ENCODE data around the gene PLPPR2. TPM values are rescaled to one million over a fixed set of nuclear protein-coding genes. Genes with fewer than 3 reads are reported as not detected.
"Not testable (repeated sequence)": the region's sequence is repeated elsewhere in the genome, so short reads cannot be mapped to it uniquely, and the experiment has no call there.

Gene PLPPR2
- total RNA-seq, 1 donor from 2014 or later, result 2.2 TPM

GRCh38 chr19:11325544-11325943, 29.7 kb upstream of the PLPPR2 start:
- Mint-ChIP-seq H3K4me1 (peaks cover 42% of the 10 kb centered on the region), H3K4me3 (no peak overlapping the region), H3K27ac (no peak overlapping the region), H3K27me3 (no peaks in the 10 kb centered on the region), H3K36me3 (ENCODE audit: low read depth) (peaks cover 13% of the 10 kb centered on the region), H3K9me3 (no peaks in the 10 kb centered on the region)
- intact Hi-C loops (cut with micrococcal nuclease), result no loop called here
- DNase-seq (no peak), ATAC-seq (ENCODE audit: low read depth) (no peak)
- ChIA-PET CTCF (interaction anchor here (1.4 kb wide), 2 partner anchors 32 to 55 kb away, joined by 3 to 4 read pairs; no protein-coding TSS in a partner anchor), POLR2A (interaction anchor here (0.7 to 1.3 kb wide), 2 partner anchors 14 to 49 kb away, joined by 5 to 6 read pairs; partner anchors contain the start of genes RAB3D and SWSAP1)
- no peak for TF ChIP-seq CTCF (IDR thresholded peaks at IDR 0.05)

- POLR2A ChIA-PET, result no interaction called here
- intact Hi-C loops (cut with micrococcal nuclease), result no loop called here
Measured at GRCh38 chr19:11330127-11330526, 25.1 kb upstream of the PLPPR2 start.

GRCh38 chr19:11331502-11331901, 23.7 kb upstream of the PLPPR2 start:
- ChIA-PET CTCF (interaction anchor here (1.4 kb wide), 1 partner anchor 51 kb away, joined by 3 read pairs; no protein-coding TSS in a partner anchor), POLR2A (interaction anchor here (0.6 to 0.7 kb wide), 2 partner anchors 15 to 90 kb away, joined by 3 read pairs; partner anchors contain the start of genes CCDC159 and TMEM205)
- H3K4me1 Mint-ChIP-seq, result no peaks in the 10 kb centered on the region
- intact Hi-C loops (cut with micrococcal nuclease), result no loop called here
- H3K27ac Mint-ChIP-seq, result no peak overlapping the region
- H3K27me3 Mint-ChIP-seq, result no peaks in the 10 kb centered on the region
- DNase-seq (no peak), ATAC-seq (ENCODE audit: low read depth) (no peak)
- no peak overlapping the region for H3K4me3 Mint-ChIP-seq
- no peak for TF ChIP-seq CTCF (IDR thresholded peaks at IDR 0.05)
- peaks cover 46% of the 10 kb centered on the region for H3K36me3 Mint-ChIP-seq (ENCODE audit: low read depth)
- H3K9me3 Mint-ChIP-seq, result no peaks in the 10 kb centered on the region

More at GRCh38 chr19:11330127-11330526, 25.1 kb upstream of the PLPPR2 start:
- no peak for TF ChIP-seq CTCF (IDR thresholded peaks at IDR 0.05)
- Mint-ChIP-seq H3K4me1 (no peaks in the 10 kb centered on the region), H3K27ac (no peak overlapping the region), H3K4me3 (no peak overlapping the region), H3K36me3 (ENCODE audit: low read depth) (peaks cover 33% of the 10 kb centered on the region), H3K27me3 (no peaks in the 10 kb centered on the region), H3K9me3 (no peaks in the 10 kb centered on the region)
- CTCF ChIA-PET, result no interaction called here
- ATAC-seq (ENCODE audit: low read depth) (no peak), DNase-seq (no peak)

GRCh38 chr19:11332822-11333221, 22.4 kb upstream of the PLPPR2 start:
- H3K9me3 Mint-ChIP-seq, result no peaks in the 10 kb centered on the region
- intact Hi-C loops (cut with micrococcal nuclease), result no loop called here
- H3K4me3 Mint-ChIP-seq, result no peak overlapping the region
- no peaks in the 10 kb centered on the region for H3K27me3 Mint-ChIP-seq
- ATAC-seq (ENCODE audit: low read depth), result no peak
- no peak for TF ChIP-seq CTCF (IDR thresholded peaks at IDR 0.05)
- peaks cover 45% of the 10 kb centered on the region for H3K36me3 Mint-ChIP-seq (ENCODE audit: low read depth)
- H3K4me1 Mint-ChIP-seq, result peaks cover 8% of the 10 kb centered on the region
- POLR2A ChIA-PET, result interaction anchor here (0.6 kb wide), 1 partner anchor 105 kb away, joined by 4 read pairs; no protein-coding TSS in a partner anchor
- no peak overlapping the region for H3K27ac Mint-ChIP-seq
- DNase-seq, result no peak
- CTCF ChIA-PET, result no interaction called here

- Mint-ChIP-seq H3K4me1 (peaks cover 14% of the 10 kb centered on the region), H3K36me3 (ENCODE audit: low read depth) (peaks cover 46% of the 10 kb centered on the region)
- H3K4me3 Mint-ChIP-seq; H3K9me3 Mint-ChIP-seq; intact Hi-C loops (cut with micrococcal nuclease); H3K27ac Mint-ChIP-seq; CTCF ChIA-PET; H3K27me3 Mint-ChIP-seq; DNase-seq; ATAC-seq (ENCODE audit: low read depth): not testable (repeated sequence)
- POLR2A ChIA-PET, result interaction anchor here (0.6 kb wide), 1 partner anchor 14 kb away, joined by 4 read pairs; no protein-coding TSS in a partner anchor
Measured at GRCh38 chr19:11333838-11334237, 21.4 kb upstream of the PLPPR2 start.
